ENCODE results near the gene DDX24.

The DDX24 gene, protein sequence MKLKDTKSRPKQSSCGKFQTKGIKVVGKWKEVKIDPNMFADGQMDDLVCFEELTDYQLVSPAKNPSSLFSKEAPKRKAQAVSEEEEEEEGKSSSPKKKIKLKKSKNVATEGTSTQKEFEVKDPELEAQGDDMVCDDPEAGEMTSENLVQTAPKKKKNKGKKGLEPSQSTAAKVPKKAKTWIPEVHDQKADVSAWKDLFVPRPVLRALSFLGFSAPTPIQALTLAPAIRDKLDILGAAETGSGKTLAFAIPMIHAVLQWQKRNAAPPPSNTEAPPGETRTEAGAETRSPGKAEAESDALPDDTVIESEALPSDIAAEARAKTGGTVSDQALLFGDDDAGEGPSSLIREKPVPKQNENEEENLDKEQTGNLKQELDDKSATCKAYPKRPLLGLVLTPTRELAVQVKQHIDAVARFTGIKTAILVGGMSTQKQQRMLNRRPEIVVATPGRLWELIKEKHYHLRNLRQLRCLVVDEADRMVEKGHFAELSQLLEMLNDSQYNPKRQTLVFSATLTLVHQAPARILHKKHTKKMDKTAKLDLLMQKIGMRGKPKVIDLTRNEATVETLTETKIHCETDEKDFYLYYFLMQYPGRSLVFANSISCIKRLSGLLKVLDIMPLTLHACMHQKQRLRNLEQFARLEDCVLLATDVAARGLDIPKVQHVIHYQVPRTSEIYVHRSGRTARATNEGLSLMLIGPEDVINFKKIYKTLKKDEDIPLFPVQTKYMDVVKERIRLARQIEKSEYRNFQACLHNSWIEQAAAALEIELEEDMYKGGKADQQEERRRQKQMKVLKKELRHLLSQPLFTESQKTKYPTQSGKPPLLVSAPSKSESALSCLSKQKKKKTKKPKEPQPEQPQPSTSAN

DNA sequence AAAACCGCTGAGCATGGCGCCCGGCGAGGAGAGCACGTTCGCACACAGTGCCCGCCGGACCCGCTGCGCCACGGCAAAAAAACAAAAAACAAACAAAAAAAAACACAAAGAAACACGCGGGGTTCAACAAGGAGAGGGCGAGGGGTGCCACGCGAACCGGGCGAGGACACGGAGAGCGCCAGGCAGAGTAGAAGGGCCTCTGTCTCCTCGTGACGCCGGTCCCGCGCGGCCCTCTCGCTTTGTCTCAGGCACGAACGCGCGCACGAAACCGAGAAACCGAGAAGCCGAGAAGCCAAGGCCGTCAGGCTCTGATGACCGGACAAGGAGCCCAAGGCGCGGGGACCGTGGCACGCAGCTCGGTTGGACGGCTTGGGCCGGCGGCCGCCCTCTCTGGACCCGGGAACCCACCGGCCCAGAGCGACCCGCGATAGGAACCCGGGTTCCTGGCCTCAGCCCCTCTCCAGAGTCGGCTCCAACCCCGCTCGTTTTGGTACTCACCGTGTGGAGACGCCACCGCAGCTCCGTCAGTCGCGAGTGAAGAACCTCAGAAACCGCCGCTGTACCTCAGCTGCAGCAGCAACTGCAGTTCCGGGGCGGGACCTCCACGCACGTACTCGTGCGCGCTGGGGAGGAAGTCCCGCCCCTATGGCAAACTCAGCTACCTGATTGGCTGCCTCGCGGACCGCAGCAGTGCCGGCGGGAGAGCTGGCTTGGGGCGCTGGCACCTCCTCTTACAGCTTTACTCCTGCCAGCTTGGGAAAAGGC, at the start of gene DDX24, which contains the start of gene IFI27L1:
DDX24 (minus strand) TSS at position 582 of the 765 bp plus-strand sequence. CDS start 1,460 bp downstream, outside the sequence.
IFI27L1 (plus strand) TSS at position 690 of the 765 bp plus-strand sequence. CDS start 15,628 bp downstream, outside the sequence.
- peak; percentile 96 for DNase-seq

DNA sequence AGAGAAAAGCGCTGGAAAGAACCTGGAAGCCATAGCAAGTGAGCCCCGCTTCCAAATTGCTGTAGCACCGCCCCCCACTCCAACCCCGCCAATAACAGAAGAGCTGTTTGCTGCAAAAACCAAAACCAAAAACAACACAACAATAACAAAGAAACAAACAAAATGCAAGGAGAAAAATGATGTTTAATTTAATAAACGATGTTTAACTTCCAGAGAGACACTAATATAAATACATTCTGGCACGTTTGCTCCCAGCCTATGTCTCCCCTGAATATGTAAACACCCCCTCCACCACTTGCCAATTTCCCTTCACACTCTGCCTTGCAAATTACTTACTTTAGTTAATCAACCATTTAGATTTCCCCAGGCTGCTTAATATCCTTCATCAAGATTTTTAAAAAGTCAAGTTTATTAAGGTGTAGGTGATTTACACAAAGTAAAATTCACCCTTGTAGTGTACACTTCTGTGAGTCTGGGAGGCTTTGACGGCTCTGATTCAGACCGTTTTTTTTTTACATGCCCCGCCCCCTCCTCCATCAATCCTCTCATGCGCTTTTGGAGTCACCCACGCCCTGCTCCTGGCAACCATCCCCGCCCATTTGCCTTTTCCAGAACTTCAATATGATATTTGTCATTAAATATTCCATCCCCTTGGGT, 48.9 kb upstream of the DDX24 start:
- DNase-seq = peak; percentile 10

DNA sequence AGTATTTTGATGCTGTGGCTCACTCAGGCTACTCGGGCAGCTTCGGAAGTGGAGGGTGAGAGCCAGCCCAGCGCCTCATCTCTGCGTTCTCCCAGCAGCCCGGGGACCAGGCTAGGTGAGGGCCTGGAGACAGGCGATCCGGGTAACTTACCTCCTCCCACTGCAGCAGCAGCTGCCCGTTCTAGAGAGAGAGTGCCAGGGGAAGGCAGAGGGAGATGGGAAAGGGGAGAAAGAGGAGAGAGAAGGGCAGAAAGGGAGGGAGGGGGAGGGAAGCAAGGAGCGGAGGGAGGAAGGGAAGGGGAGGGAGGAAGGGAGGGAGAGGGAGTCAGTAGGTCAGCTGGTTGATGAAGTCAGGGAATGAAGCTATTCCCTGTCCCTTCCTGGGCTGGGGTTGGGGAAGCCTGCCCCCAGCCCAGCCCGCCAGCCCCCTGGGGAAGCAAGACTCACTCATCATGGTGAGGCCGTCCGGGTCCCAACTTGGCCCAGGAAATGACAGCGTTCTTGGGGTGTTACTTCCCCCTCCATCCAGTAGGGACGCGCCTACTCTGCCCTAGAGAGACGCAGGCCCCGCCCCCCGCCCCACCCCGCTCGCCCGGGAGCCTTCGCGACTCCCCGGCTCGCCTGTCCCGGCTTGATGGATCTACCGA, 48.2 kb upstream of the DDX24 start, which contains the start of gene IFI27L2:
IFI27L2 (minus strand) TSS at position 494 of the 647 bp plus-strand sequence; CDS start at position 454, 40 bp downstream.
- DNase-seq = peak; percentile 55

DNA sequence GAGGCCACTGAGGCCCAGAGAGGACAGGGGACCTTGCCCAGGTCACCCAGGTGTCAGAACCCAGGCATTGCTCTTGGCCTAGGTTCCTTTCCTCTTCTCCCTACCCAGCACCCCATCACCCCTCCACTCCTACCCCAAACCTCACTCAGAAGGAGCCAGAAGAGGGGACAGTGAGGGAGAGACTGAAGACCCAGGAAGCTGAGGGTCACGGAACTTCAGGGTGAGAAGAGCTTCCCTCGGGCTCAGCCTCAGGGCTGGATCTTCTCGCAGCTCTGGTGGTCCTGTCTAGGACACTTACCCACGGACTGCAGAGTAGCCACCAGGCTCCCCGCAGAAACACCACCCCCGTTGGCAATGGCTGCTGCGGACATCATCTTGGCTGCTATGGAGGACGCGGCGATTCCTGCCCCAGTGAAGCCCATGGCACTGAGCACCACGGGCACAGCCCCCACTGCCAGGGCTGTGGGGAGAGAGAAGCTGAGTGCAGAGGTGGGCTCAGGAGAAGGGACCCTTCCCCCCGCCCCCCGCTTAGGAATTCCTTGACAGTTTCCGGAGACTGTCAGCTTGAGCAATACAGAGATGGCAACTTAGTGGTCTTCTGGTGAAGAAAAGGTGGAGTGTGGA, 47.3 kb upstream of the DDX24 start:
- no peak for DNase-seq

DNA sequence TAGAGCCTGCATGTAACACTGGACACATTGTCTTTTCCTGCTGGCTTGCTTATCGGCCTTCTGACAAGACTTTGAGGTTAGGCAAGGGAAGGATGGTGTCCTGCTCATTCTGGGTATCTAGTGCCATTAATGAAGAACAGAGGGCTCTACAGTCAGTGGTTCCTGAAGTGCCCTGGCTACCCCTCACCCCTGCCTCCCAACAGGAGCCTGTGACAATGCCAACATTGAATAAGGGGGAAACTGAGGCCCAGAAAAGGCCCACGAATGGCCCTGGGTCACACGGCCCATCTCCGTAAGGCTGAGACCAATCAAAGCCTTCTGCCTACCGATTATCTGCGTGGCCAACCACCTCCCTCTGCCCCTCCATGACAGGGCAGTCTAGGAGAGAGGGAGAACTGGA, 46.3 kb upstream of the DDX24 start:
- DNase-seq = no peak

DNA sequence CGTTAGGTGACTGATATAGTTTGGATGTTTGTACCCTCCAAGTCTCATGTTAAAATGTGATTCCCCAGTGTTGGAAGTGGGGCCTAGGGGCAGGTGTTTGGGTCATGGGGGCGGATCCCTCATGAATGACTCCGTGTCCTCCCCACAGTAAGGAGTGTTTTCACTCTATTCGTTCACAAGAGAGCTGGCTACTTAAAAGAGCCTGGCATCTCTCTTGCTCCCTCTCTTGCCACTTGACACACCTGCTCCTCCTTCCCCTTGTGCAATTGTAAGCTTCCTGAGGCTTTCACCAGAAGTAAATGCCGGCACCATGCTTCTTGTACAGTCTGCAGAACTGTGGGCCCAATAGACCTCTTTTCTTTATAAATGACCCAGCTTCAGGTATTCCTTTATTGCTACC, 45.8 kb upstream of the DDX24 start:
- no peak for DNase-seq

DNA sequence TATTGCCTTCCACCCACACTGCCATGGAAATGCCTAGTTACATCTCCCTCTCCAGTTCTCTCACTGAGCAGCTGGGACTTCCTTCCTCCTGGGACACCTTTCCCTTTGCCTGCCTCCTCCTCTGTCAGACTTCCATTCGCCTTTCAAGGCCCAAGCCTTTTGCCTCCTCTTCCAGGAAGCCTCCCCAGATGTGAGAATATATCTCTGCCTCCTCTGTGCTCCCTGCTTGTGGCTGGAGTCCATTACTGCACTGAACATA, 45.3 kb upstream of the DDX24 start:
- no peak for DNase-seq

DNA sequence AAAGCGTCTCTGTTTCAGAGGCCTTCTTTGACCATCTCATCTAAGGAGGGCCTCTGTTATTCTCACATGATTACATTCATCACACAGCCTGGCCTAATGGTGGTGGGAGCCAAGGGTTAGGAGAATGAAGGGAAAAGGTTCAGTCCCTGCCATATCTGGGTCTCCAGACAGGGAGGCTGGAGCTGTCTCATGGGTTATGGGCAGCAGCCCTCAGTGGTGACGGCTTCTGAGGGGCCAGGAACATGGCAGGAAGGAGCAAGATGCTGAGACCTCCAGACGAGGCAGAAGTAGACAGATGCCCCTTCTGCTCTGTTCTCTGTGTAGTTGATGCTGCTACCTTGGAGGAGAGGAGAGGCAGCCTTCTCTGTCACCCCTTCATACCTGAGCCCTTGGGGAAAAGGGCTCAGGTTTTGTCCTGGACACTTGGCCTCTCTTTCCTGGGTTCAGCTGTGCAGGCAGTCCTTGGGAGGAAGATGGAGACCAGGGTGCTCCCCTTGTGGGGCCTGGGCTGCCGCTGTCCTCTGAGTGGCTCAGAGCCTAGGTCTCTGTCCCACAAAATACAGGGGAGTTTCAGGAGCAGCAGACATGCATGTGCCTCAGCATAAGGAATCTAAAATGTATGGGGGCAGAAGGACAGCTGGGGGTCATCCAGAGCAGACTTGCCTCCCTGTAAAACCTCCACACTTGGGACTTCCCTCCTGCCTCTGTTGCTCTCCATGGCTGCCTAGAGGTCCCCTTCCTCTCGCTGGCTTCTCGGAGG, 44.8 kb upstream of the DDX24 start:
- DNase-seq = no peak

DNA sequence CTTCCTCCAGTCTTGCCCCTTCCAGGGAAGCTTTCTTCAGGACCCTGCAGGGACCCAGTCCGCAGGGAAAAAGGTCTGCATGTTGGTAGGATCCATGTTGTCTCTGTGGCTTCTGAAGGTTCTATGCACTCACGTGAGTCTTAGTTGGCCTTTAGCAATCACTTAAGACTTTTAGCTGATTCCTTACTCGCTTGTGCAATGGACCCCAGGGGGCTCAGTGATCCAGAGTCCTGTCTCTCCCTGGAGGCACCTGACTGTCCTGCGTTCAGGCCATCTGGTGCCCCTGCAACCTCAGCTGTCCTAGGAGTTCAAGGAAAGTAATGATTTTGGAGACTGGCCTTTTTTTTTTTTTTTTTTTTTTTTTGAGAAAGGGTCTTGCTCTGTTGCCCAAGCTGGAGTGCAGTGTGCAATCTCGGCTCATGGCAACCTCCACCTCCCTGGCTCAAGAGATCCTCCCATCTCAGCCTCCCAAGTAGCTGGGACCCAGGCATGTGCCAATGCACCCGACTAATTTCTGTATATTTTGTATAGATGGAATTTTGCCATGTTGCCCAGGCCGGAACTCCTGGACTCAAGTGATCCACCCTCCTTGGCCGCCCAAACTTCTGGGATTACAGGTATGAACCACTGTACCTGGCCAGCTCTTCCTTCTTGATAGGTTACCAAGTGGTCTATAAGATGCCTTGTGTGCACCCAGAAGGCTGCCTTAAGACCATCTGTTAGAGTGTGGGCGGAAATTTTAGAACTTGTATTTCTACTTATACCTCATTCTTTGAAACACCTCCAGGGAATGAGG, 43.8 kb upstream of the DDX24 start:
- DNase-seq = no peak

DNA sequence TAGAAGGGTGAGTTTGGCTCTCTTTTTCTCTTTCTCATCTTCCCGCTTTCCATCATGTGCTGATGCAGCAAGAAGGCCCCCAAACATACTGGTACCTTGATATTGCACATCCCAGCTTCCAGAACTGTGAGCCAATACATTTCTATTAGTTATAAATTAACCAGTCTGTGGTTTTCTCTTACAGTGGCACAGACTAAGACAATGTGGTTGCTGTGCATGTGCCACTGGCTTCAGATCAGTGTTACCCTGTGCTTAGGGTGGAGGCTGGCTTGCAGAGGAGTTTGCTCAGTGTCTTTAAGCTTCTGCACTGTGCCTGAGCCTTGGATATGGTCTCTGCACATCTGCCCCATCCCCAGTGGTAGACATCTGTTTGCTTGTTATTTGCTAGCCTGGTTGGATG, 42.9 kb upstream of the DDX24 start:
- no peak for DNase-seq

DNA sequence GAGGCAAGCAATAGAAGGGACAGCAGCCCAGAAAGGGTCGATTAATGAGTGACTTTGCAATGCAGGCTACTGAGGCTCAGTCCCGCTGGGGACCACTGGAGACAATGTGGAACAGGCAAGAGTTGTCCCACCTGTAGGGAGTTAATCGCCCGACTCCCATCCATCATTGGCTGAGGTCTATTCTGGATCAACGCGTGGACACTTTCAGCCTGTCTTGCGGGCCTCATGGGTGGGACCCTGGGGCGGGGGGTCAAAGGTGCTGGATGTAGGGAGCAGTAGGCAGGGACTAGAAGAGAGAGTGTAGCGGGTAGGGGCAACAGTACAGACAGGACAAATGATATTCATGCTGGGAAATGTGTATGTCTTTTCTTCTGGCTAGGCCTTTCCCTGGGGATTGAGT, 42.3 kb upstream of the DDX24 start:
- DNase-seq = no peak

DNA sequence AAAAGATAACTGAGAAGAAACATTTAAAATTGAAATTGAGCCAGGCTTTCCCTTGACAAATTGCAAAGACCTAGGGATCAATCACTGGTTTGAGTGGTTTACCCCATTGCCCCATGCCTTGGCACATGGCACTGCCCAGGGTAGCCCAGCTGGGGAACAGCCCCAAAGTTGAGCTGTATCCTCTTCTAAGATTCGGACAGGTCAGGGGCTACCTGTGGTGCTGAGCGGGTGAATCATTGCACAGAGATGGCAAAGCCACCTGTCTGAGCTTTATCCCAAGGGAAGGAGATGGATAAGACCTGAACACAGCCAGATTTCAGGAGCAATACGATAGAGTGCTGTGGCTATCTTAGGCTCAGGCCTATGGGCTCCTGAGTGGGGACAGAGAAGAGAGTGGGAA, 41.4 kb upstream of the DDX24 start:
- DNase-seq = no peak

DNA sequence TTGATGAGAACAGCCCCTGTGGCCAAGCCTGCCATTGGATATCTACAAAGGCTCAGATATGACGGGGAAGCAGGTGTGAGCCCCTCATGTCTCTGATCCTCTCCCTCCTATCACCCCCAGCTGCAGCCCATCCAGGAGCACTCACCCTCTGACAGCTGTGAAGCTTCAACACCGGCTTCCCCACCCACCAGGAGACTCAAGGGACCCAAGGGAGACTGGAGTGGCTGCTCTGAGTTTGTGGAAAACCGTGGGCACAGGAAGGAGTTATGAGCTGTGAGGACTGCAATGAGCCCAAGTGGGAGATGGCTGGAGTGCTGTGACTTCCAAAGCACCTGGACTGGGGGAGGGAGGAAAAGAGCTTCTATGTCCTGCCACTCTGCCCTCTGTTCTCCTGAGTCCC, 40.5 kb upstream of the DDX24 start:
- no peak for DNase-seq

DNA sequence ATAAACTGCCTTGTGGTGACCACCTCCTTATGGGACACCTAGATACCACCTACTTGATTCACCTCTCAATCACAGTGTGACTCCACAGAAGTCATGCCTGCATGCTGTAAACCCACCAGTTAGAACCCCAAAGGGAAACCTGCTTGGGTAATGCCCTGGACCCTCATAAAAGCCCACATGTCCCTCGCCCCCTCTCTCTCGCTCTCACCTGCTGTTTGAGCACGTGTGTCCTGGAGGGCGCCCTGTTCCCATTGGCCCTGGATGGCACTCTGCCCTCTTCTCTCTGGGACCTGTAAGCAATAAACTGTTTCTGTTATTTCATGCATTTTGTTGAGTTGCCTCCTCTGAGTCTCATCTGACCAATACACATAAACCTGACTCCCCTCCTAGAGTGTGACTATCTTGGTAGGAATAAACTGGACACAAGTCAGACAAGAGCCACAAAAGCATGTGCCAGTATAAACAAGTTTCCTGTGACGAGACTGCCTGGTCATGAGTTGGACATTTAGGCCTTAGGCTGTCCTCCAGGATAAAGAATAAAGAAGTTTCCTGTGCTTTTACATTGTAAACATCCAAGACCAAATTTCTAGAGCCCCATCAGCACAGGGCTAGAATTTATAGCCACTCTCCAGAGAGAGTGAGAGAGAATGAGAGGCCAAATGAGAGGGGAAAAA, 39.8 kb upstream of the DDX24 start:
- DNase-seq = no peak

DNA sequence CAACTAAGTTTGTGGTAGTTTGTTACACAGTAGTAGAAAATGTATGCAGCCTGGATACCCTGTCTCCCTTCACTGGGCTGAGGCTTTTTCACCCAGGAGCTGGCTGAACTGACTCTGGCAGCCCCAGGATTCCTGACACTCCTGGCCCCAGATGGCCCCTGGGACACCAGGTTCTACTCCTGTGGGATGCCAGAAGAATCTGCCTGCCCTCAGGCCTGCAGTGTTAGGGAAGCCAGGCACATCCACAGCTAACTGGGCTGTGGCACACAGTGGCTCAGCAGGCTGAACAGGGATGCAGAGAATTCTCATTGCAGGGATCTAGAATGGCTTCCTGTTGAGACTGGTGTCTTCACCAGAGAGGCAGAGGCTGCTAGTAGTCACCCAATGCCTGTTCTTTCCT, 38.1 kb upstream of the DDX24 start:
- DNase-seq = no peak

DNA sequence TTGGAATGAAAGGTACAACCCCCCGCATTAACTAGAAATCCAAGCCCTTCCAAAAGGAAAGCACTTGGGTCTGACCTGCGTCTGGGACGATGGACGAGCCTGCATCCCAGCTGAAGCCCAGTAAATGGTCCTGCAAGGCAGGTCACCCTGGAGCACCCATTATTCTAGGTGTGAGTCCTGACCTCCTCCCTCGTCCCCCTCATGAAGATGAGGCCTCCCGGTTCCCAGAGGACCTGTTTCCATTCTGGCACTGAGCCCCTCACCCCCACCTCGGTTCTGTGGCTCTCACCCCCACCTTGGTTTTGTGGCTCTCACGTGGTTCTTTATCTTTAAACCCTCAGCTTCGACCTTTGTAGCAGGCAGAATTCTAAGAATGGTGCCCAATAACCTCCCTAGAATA, 36.9 kb upstream of the DDX24 start:
- no peak for DNase-seq

DNA sequence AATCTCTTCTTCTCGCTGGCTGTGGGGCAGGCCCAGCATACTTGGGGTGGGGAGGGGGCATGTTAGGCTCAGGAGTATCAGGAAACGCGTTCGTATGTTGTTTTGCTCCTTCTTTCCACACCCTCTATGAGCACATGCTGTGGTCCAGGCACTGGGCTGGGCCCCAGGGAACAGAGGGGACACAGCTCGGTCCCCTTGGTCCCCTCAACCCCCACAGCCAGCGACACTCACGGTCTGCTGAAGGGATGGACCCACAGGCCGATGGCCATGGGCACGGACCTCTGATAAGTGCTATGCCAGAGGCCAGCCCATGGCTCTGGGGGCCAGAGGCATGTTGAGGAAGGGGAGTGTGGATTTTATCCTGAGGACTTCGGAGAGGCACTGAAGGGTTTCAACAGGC, 35.7 kb upstream of the DDX24 start:
- DNase-seq = no peak

DNA sequence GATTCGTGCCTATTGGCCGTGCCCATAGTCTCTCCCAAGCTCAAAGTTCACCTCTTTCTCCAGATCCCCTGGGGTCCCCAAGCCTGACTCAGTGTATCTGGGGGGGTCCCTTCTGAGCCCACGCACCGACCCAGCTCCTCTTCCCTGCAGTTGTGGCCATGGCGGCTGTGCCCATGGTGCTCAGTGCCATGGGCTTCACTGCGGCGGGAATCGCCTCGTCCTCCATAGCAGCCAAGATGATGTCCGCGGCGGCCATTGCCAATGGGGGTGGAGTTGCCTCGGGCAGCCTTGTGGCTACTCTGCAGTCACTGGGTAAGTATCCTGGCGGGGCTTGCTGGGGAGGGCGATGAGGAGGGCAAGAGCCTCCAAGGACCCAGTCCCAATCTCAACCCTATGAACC, 34.6 kb upstream of the DDX24 start:
- no peak for DNase-seq

DNA sequence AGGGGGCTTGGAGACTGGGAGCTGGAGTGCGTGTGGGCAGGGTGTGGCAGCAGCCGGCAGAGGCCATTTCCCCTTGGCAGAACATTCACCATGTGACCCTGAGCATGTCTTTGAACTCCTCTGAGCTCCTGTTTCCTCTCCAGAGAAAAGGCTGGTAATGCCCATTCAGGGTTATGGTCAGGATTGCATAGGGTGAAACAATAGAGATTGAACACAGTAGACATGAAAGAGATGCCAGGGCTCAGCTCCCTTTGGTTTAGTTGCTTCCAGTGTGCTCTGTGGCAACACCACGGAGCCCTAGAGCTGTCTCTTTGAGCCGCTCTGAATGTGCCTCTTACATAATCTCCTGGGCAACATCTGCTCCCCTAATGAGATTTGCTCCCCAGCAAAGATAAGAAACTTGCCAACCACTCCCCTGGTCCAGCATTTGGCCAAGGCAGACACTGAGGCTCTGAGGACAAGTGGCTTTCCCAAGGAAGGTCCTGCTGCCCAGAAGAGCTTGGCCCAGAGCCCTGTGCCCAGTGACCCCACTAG, 34.1 kb upstream of the DDX24 start:
- DNase-seq = no peak

Measured in activated CD4-positive, alpha-beta T cell treated with anti-CD3 and anti-CD28 coated beads, Interleukin-2, amount 50 U/mL, for 1 hour (primary cell).